ENCODE data around the gene EFHC1.

Gene EFHC1

DNA sequence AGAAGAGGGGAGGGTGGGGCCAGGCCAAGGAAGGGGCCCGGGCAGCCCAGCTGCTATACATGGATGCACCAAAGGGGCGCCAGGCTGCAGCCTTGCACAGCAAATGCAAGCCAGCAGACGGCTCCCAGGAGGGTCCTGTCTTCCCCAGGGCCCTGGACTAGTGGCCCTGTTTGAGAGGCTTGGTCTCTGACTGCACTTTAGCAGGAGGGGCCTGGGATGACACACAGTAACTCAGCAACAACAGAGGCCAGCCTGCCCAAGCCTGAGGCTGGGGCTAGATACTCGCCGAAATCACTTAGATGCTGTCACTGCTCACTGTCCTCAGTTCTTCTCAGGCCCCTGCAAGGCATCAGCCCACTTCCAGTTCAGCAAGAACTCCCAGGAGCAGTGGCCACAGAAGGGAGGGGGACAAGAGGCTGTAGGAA lies 83.2 kb downstream of the EFHC1 start:
- no peak for DNase-seq (ENCODE audit: low read depth)

DNA sequence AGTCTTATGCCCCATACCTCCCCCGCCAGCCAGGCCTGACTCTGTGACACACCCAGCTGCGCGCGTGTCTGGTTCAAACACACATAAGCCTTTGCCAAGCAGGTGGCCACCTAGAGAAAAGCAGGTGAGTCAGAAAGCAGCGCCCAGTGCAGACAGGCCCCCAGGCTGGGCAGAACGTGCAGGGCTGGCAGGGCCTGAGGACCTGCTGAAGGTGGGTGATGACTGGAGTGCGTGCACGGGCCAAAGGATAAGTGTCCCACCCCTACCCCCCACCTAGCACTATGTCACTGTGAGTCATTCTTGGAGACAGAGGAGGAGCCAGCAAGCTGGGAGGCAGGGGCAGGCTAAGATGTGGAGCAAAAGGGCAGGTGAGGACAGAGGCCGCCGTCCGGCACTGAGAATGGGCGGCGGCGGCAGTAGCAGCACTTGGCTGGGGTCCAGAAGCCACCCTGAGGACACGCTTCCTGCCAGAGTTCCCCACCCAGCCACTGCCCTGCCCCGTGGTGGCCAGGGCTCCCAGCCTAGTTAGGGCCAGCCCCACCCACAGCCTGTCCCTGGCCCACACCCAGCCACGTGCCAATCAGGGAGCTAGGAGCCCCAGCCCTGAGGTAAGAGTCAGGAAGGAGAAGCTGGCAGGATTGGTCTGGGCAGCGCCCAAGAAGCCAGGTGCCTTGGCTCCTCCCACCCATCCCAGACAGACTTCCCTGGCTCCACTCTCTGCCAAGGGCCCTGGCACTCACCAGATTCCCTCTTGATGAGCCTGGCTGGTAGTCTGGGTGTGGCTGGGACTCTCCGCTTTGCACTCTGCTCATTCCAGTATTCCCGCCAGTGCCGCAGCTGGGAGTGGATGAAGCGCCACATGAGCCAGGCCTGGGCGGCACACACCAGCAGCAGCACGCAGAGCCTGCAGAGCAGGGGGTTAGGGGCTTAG lies 84.0 kb downstream of the EFHC1 start:
- peak; percentile 71 for DNase-seq (ENCODE audit: low read depth)

GRCh38 chr6:52504782-52505136 lies 84.6 kb downstream of the EFHC1 start:
- DNase-seq (ENCODE audit: low read depth): no peak

- no peak for DNase-seq (ENCODE audit: low read depth)
These were observed 85.7 kb downstream of the EFHC1 start for GRCh38 chr6:52505726-52506409.

DNA sequence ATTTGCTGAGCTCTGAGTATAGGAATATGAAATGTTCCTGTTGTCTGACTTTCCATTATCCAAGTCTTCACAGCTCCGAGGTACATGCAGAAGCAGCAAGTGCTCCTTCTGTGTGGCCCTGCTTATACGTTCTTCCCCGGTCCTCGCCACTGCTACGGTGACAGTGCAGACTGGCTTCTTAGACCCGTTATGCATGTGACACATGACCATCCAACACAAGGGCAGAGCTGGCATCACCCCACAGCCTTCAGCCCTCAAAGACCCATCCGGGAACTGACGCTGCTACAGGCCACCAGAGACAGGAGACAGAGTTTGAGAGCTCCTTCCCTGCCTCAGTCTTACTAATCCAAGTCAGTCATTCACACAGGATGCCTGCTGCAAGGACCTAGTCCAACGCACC lies 86.3 kb downstream of the EFHC1 start:
- DNase-seq (ENCODE audit: low read depth): no peak

- peak; percentile 57 for DNase-seq (ENCODE audit: low read depth)
These were observed 87.6 kb downstream of the EFHC1 start for GRCh38 chr6:52507557-52508260.

- no peak for DNase-seq (ENCODE audit: low read depth)
These were observed 88.2 kb downstream of the EFHC1 start for GRCh38 chr6:52508261-52508739.

GRCh38 chr6:52509281-52510212 lies 89.4 kb downstream of the EFHC1 start:
- no peak for DNase-seq (ENCODE audit: low read depth)

DNA sequence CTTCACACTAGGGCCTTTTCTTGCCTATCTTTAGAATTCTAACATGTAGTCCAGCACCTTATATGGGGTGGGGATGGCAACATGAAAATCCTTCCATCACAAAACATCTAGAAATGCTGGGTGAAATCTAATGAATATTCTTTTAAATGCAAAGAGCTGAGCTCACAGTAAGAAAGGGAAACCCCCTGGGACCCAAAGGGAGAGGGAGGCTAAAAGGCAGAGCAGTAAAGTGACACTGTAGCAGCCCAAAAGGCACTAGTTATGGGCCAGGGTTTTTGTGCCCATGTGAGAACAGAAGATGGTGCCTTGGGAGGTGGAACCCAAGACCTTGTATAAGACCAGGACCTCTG lies 90.0 kb downstream of the EFHC1 start:
- no peak for DNase-seq (ENCODE audit: low read depth)

DNA sequence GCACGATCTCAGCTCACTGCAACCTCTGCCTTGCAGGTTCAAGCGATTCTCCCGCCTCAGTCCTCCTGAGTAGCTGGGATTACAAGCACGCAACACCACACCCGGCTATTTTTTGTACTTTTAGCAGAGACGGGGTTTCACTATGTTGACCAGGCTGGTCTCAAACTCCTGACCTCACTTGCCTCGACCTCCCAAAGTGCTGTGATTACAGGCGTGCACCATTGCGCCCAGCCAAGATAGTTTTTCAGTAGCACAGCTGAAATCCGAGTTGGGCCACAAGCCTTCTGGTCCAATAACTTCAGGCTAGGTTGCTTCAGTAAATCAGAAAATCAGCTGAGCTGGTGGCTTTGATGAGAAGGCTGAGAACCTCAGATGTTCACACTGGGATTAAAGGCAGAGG lies 91.0 kb downstream of the EFHC1 start:
- no peak for DNase-seq (ENCODE audit: low read depth)

GRCh38 chr6:52511572-52512151 lies 91.5 kb downstream of the EFHC1 start:
- no peak for DNase-seq (ENCODE audit: low read depth)

- DNase-seq (ENCODE audit: low read depth): peak; percentile 88
These were observed 92.1 kb downstream of the EFHC1 start for GRCh38 chr6:52512199-52512598.

GRCh38 chr6:52513464-52513863 lies 93.3 kb downstream of the EFHC1 start:
- no peak for DNase-seq (ENCODE audit: low read depth)

DNA sequence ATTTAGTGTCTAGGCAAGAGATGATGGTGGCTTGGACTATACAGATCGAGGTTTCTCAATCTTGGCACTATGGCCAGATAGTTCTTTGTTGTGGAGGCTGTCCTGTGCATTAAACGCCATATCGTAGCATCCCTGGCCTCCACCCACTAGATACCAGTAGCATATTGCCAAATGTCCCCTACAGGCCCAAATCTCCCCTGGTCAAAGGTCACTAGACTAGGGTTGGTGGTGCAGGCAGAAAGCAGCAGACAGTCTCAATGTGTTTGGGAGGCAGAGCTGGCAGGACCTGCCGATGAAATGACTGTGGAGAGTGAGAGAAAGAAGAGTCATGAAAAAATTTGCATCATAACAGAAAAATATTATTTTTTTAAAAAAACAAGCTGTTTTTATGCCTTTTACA lies 93.8 kb downstream of the EFHC1 start:
- DNase-seq (ENCODE audit: low read depth): no peak

- peak; percentile 82 for DNase-seq (ENCODE audit: low read depth)
These were observed 94.4 kb downstream of the EFHC1 start for GRCh38 chr6:52514514-52514913.

GRCh38 chr6:52515219-52515960 lies 95.2 kb downstream of the EFHC1 start:
- no peak for DNase-seq (ENCODE audit: low read depth)

DNA sequence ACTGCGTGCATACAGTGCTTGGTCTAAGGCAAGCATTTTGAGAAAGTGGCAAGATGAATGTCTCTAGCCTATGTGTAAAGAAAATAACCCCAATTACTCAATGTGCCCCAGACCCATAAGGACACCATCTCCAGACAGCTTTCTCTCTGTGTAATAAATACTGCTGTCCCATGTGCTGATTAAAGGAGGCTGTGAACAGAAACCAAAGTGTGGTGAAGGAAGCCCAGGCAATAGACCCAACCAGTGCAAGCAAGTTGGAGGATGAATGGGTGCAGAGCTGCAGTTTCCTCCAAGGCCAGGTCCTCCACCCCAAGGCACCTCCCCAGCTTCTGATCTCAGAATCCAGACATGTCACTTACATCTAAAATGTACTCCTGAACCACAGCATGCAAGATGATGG lies 96.1 kb downstream of the EFHC1 start:
- no peak for DNase-seq (ENCODE audit: low read depth)

DNA sequence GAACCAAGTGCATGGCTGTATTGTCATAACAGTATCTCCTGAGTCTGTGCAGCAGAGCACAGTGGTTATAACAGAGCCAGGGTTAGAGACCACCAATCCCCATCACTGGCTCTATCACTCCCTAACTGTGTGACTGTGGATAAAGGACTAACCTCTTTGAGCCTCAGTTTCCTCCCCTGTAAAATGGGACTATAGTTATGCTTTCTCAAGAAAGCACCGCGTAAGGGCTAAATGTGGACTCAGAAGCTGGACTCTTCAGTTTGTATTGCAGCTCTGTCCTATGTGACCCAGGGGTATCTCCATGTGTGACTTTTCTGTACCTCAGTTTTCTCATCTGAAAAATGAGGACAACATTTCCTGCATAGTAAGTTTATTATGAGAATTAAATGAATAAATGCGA lies 96.8 kb downstream of the EFHC1 start:
- no peak for DNase-seq (ENCODE audit: low read depth)

DNA sequence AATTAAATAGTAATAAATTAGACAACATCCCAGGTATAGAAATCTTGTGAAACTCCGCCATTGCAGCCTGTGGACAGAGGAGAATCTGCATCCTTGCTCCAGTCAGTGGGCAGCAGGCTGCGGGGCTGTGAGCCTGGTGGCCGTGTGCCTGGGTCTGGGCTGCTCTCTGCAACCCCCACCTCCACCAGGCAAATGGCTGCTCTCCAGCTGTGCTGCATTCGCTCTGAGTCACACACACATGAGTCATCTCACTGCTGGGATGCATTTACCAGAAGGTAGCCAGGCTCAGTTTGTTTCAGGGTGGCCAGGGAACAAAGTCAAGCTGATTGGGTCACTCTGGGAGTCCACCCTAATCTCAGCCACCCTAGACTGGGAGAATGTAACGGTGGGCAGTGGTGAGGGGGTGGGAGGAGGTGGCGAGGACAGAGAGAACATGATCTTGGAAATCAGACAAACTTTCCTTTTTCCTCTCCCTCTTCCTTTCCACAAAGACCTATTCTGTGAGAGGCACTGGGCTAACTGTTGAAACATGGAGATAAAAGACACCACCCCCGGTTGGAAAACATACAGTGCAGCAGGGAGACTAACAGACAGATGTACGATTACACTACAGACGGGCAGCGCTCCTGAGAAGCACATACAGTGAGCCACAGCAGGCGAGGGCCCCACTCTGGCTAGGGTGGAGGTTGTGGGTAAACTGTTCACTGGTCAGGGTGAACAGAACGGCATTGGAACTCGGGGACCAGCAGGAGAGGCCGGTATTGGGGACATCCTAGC lies 97.5 kb downstream of the EFHC1 start:
- peak; percentile 95 for DNase-seq (ENCODE audit: low read depth)

Data from fibroblast of the conjunctiva (primary cell).